IMR-90 (cell line): ENCODE data around the gene ST3GAL4. TPM values are rescaled to one million over a fixed set of nuclear protein-coding genes. Genes with fewer than 3 reads are reported as not detected.

ENCODE experiments used
- ATAC-seq: fragments of 200-7000 bp; cut with Tn5 transposase; 2 replicates; pipeline ENCODE4 v1.9.1; 2020; ENCODE audit warnings: low read depth, mild to moderate bottlenecking, moderate library complexity
- BruUV-seq: library from RNA; stranded (reverse); fragments of 400-500 nt; replicated peaks from 2 replicates; lab custom pipeline; 2021; lab: Mats Ljungman, UMichigan
- CTCF ChIA-PET: fragments of 300-600 bp; formaldehyde crosslinking; extraction: SDS; loops from one replicate; lab custom pipeline; 2021; ENCODE audit warnings: antibody characterized with exemption; lab: Yijun Ruan, JAX
- POLR2A ChIA-PET: fragments of 300-600 bp; sonication (Branson Sonifier 250); formaldehyde crosslinking; loops from one replicate; lab custom pipeline; 2022; ENCODE audit warnings: antibody characterized with exemption; ENCODE audit not compliant: unreplicated experiment; lab: Charles Lee
- DNase-seq: peaks from one replicate; pipeline ENCODE4 v3.0.0; 2013
- H2AFZ ChIP-seq: replicated peaks from 2 replicates; pipeline ENCODE3; 2013; ENCODE audit warnings: low read length, mild to moderate bottlenecking; ENCODE audit not compliant: poor library complexity
- H2AK5ac ChIP-seq: 2 replicates; pipeline ENCODE4 v1.6.1; 2013; ENCODE audit warnings: low read depth, low read length, inconsistent platforms
- H2AK9ac ChIP-seq: replicated peaks from 2 replicates; pipeline ENCODE3; 2013; ENCODE audit warnings: mild to moderate bottlenecking, low read depth, low read length, moderate library complexity; ENCODE audit not compliant: poor library complexity
- H2BK120ac ChIP-seq: 2 replicates; pipeline ENCODE4 v1.6.1; 2013; ENCODE audit warnings: low read depth, low read length, inconsistent platforms
- H2BK15ac ChIP-seq: 3 replicates; pipeline ENCODE4 v1.6.1; 2013; ENCODE audit warnings: low read depth, low read length, inconsistent platforms
- H2BK20ac ChIP-seq: 2 replicates; pipeline ENCODE4 v1.6.1; 2013; ENCODE audit warnings: low read depth, mild to moderate bottlenecking, inconsistent platforms, low read length, moderate library complexity
- H2BK5ac ChIP-seq: 2 replicates; pipeline ENCODE4 v1.6.1; 2013; ENCODE audit warnings: mild to moderate bottlenecking, low read depth, low read length, inconsistent platforms; ENCODE audit not compliant: poor library complexity, severe bottlenecking
- H3K14ac ChIP-seq: replicated peaks from 2 replicates; pipeline ENCODE4 v1.6.1; 2013; ENCODE audit warnings: low read depth, low read length, inconsistent platforms
- H3K18ac ChIP-seq: 2 replicates; pipeline ENCODE4 v1.6.1; 2013; ENCODE audit warnings: low read depth, low read length, control low read depth
- H3K23ac ChIP-seq: 2 replicates; pipeline ENCODE4 v1.6.1; 2013; ENCODE audit warnings: low read depth, low read length, inconsistent platforms
- H3K27ac ChIP-seq: 2 replicates; pipeline ENCODE4 v1.5.1; 2013; ENCODE audit warnings: mild to moderate bottlenecking, control low read depth, low read length; ENCODE audit not compliant: insufficient read depth
- H3K27me3 ChIP-seq: 2 replicates; pipeline ENCODE4 v1.6.1; 2013; ENCODE audit warnings: low read length; ENCODE audit not compliant: control insufficient read depth, insufficient read depth
- H3K36me3 ChIP-seq: 2 replicates; pipeline ENCODE4 v1.6.1; 2013; ENCODE audit warnings: low read length, mixed read lengths; ENCODE audit not compliant: control insufficient read depth, insufficient read depth
- H3K4ac ChIP-seq: 2 replicates; pipeline ENCODE4 v1.6.1; 2013; ENCODE audit warnings: low read depth, low read length, inconsistent platforms
- H3K4me1 ChIP-seq: 2 replicates; pipeline ENCODE4 v1.6.1; 2013; ENCODE audit warnings: low read length, mixed read lengths; ENCODE audit not compliant: control insufficient read depth, insufficient read depth
- H3K4me2 ChIP-seq: 2 replicates; pipeline ENCODE4 v1.6.1; 2013; ENCODE audit warnings: low read depth, mild to moderate bottlenecking, control low read depth, low read length, moderate library complexity
- H3K4me3 ChIP-seq: 2 replicates; pipeline ENCODE4 v1.5.1; 2013; ENCODE audit warnings: low read depth, mild to moderate bottlenecking, control low read depth, low read length, moderate library complexity; ENCODE audit not compliant: insufficient read depth
- H3K56ac ChIP-seq: 2 replicates; pipeline ENCODE4 v1.6.1; 2013; ENCODE audit warnings: low read length, inconsistent platforms; ENCODE audit not compliant: insufficient read depth; ENCODE audit errors: extremely low read depth
- H3K79me1 ChIP-seq, 2 experiments: 2 replicates each; pipeline ENCODE4 v1.6.1; 2013; ENCODE audit warnings: low read length in 2 of 2, inconsistent platforms in 1 of 2, low read depth in 1 of 2
- H3K9ac ChIP-seq: 2 replicates; pipeline ENCODE4 v1.6.1; 2013; ENCODE audit warnings: low read depth, low read length, control low read depth
- H3K9me1 ChIP-seq: 2 replicates; pipeline ENCODE4 v1.6.1; 2013; ENCODE audit warnings: low read length, inconsistent platforms; ENCODE audit not compliant: insufficient read depth
- H3K9me3 ChIP-seq: 2 replicates; pipeline ENCODE4 v1.6.1; 2013; ENCODE audit warnings: low read length; ENCODE audit not compliant: control insufficient read depth, insufficient read depth
- H4K20me1 ChIP-seq: 2 replicates; pipeline ENCODE4 v1.6.1; 2013; ENCODE audit warnings: low read length, inconsistent platforms; ENCODE audit not compliant: insufficient read depth
- H4K5ac ChIP-seq: 2 replicates; pipeline ENCODE4 v1.6.1; 2013; ENCODE audit warnings: mild to moderate bottlenecking, low read depth, low read length, control low read depth
- H4K8ac ChIP-seq, 2 experiments: 2 replicates each; pipeline ENCODE4 v1.6.1; 2013; ENCODE audit warnings: low read depth in 2 of 2, low read length in 2 of 2, control low read depth in 1 of 2, inconsistent platforms in 1 of 2
- H4K91ac ChIP-seq: 2 replicates; pipeline ENCODE4 v1.6.1; 2013; ENCODE audit warnings: low read depth, low read length, inconsistent platforms; ENCODE audit not compliant: insufficient read depth
- BHLHE40 ChIP-seq: fragments of 150-350 bp; IDR thresholded peaks from 2 replicates; pipeline ENCODE4 v1.6.1; 2016; ENCODE audit warnings: mild to moderate bottlenecking, low read depth, low read length
- CEBPB ChIP-seq: IDR thresholded peaks from 2 replicates; pipeline ENCODE4 v1.6.1; 2012; ENCODE audit warnings: low read depth, low read length, improper control_type of control experiment
- CTCF ChIP-seq: conservative IDR thresholded peaks from 2 replicates; pipeline ENCODE4 v1.5.1; 2012; ENCODE audit warnings: mild to moderate bottlenecking, low read depth, low read length, improper control_type of control experiment
- FOS ChIP-seq: fragments of 150-350 bp; IDR thresholded peaks from 2 replicates; pipeline ENCODE4 v1.6.1; 2016; ENCODE audit warnings: low read depth, low read length
- MAFK ChIP-seq: IDR thresholded peaks from 2 replicates; pipeline ENCODE4 v1.6.1; 2012; ENCODE audit warnings: low read depth, low read length, improper control_type of control experiment
- MAZ ChIP-seq: IDR thresholded peaks from 2 replicates; pipeline ENCODE4 v1.6.1; 2012; ENCODE audit warnings: low read depth, mild to moderate bottlenecking, low read length, improper control_type of control experiment, moderate library complexity, borderline replicate concordance
- POLR2A ChIP-seq: IDR thresholded peaks from 2 replicates; pipeline ENCODE4 v1.6.1; 2012; ENCODE audit warnings: mild to moderate bottlenecking, low read depth, low read length
- RCOR1 ChIP-seq: IDR thresholded peaks from 2 replicates; pipeline ENCODE4 v1.6.1; 2012; ENCODE audit warnings: mild to moderate bottlenecking, low read length, improper control_type of control experiment; ENCODE audit not compliant: insufficient replicate concordance
- SMC3 ChIP-seq: fragments of 150-350 bp; IDR thresholded peaks from 2 replicates; pipeline ENCODE4 v1.6.1; 2016; ENCODE audit warnings: low read depth, mild to moderate bottlenecking, antibody characterized with exemption, low read length, moderate library complexity
- WGBS, 2 experiments: methylation state at CpG; one replicate each; pipeline versions ENCODE4 v1.1.5 to v1.1.7; 2013; ENCODE audit warnings: missing lambda C conversion rate in 2 of 2; ENCODE audit not compliant: insufficient read length in 1 of 2; ENCODE audit errors: extremely low coverage in 2 of 2; 5-methylcytosine and 5-hydroxymethylcytosine counted together
- dilution Hi-C: fragments of 300-500 bp; cut with HindIII; formaldehyde crosslinking; loops from one replicate; pipeline ENCODE4 v1.14.3; 2018; ENCODE audit warnings: low sequenced_read_pairs; ENCODE audit not compliant: unreplicated experiment
- in situ Hi-C: fragments of 300-500 bp; cut with MboI; formaldehyde crosslinking; loops from 3 replicates; pipeline ENCODE4 v1.14.3; 2019; ENCODE audit warnings: low sequenced_read_pairs, inconsistent platforms, mixed read lengths
- intact Hi-C: fragments of 100-400 bp; cut with micrococcal nuclease; formaldehyde crosslinking; loops from 2 replicates; pipeline ENCODE4 v1.10.0; 2022
- polyA plus RNA-seq, 3 experiments: library from polyadenylated mRNA; depleted of rRNA; stranded (reverse); fragments of >200 nt; gene quantifications; 2 replicates each; pipeline ENCODE4 v1.2.3, GENCODE V29; 2012; ENCODE audit warnings: low replicate concordance in 1 of 3
- total RNA-seq: library from RNA; depleted of rRNA; stranded (reverse); fragments of >200 nt; gene quantifications from 2 replicates; pipeline ENCODE4 v1.2.3, GENCODE V29; 2012

Gene ST3GAL4
- total and polyA plus RNA-seq, 2 of the 4 experiments (the other 2 are of a cell fraction): 17.0 to 19.7 TPM

- H2AK5ac ChIP-seq: no peak overlapping the region
- CTCF ChIA-PET: no interaction called here
- H3K14ac ChIP-seq: no peak overlapping the region
- H3K56ac ChIP-seq: no peak overlapping the region
- H3K18ac ChIP-seq: no peak overlapping the region
- no peak overlapping the region for H3K4me2 ChIP-seq
- dilution Hi-C loops: no loop called here
- H4K5ac ChIP-seq: no peak overlapping the region
- no peak overlapping the region for H4K8ac ChIP-seq
- H3K4me1 ChIP-seq: no peaks in the 10 kb centered on the region
- H3K27ac ChIP-seq: no peak overlapping the region
- no peak for TF ChIP-seq MAZ
- TF ChIP-seq CTCF: no peak
- no peak for TF ChIP-seq FOS
- TF ChIP-seq CEBPB: no peak
- TF ChIP-seq BHLHE40: no peak
- TF ChIP-seq SMC3: no peak
- TF ChIP-seq RCOR1: no peak
- TF ChIP-seq POLR2A: no peak
- TF ChIP-seq MAFK: no peak
- POLR2A ChIA-PET: no interaction called here
- H3K23ac ChIP-seq: no peak overlapping the region
- BruUV-seq: no TSS peak
- H2AK9ac ChIP-seq: peak overlapping the region; percentile 50
- peaks cover 5% of the 10 kb centered on the region; the same call in 1 of the 2 replicates for H3K27me3 ChIP-seq
- no peak overlapping the region for H2BK120ac ChIP-seq
- no peak overlapping the region for H2BK15ac ChIP-seq
- WGBS, 2 experiments: 79% methylated on average over 7 of the region's 7 CpGs; no CpG with 5 or more reads in 1 of the 2 experiments
- 0 out of 2 replicates have a peak, but pooled peaks cover 15% of the 10 kb centered on the region for H4K20me1 ChIP-seq
- in situ Hi-C loops: no loop called here
- H2BK5ac ChIP-seq: no peak overlapping the region
- peaks cover 16% of the 10 kb centered on the region for H3K9me1 ChIP-seq
- no peaks in the 10 kb centered on the region for H3K36me3 ChIP-seq
- H3K9me3 ChIP-seq: no peaks in the 10 kb centered on the region
- H3K4ac ChIP-seq: no peak overlapping the region
- peak overlapping the region; percentile 63 for H2AFZ ChIP-seq
- H4K91ac ChIP-seq: no peak overlapping the region
- H3K9ac ChIP-seq: no peak overlapping the region
- no peak overlapping the region for H2BK20ac ChIP-seq
- no peak for DNase-seq
- H3K4me3 ChIP-seq: no peak overlapping the region
- intact Hi-C loops: no loop called here
- H3K79me1 ChIP-seq: no peaks in the 10 kb centered on the region; a peak in 1 of 4 replicates
- ATAC-seq: no peak
These were observed 94.7 kb downstream of the ST3GAL4 start for GRCh38 chr11:126450198-126450597.
